Esophagus squamous epithelium (tissue), 5 donors: Measurements from ENCODE around the gene YBX2. TPM values are rescaled to one million over a fixed set of nuclear protein-coding genes. Genes with fewer than 3 reads are reported as not detected.

ENCODE experiments used
- DNase-seq: peaks from one replicate; lab custom pipeline; 2025; lab: John Stamatoyannopoulos, UW
- H3K27ac ChIP-seq, 4 donors: fragments of 200-600 bp; sonication (generic); one replicate each; pipeline ENCODE4 v1.5.1; 2016 to 2019; ENCODE audit warnings: mild to moderate bottlenecking in 1 of 4
- H3K27me3 ChIP-seq, 4 donors: fragments of 200-600 bp; sonication (generic); 1 replicate in 3 of 4; 2 replicates in 1 of 4; pipeline versions ENCODE4 v1.5.1 to v1.6.0; 2017 to 2021; ENCODE audit warnings: antibody characterized with exemption in 1 of 4
- H3K36me3 ChIP-seq, 3 donors: fragments of 200-600 bp; sonication (generic); one replicate each; pipeline ENCODE4 v1.5.1; 2016 to 2019
- H3K4me1 ChIP-seq, 3 donors: fragments of 200-600 bp; sonication (generic); one replicate each; pipeline ENCODE4 v1.5.1; 2017 to 2019
- H3K4me3 ChIP-seq, 4 donors: fragments of 200-600 bp; sonication (generic); 1 replicate in 3 of 4; 2 replicates in 1 of 4; pipeline ENCODE4 v1.5.1; 2016 to 2019; ENCODE audit warnings: mild to moderate bottlenecking in 2 of 4, moderate library complexity in 1 of 4
- H3K9me3 ChIP-seq, 3 donors: fragments of 200-600 bp; sonication (generic); one replicate each; pipeline ENCODE4 v1.5.1; 2016 to 2019
- POLR2A ChIP-seq, 4 donors: fragments of 450-650 bp; IDR thresholded peaks; one replicate each; pipeline ENCODE4 v1.6.1; 2017; ENCODE audit warnings: antibody characterized with exemption in 4 of 4, mild to moderate bottlenecking in 4 of 4, moderate library complexity in 3 of 4
- WGBS, 2 donors: methylation state at CpG; one replicate each; pipeline ENCODE4 v1.1.5; 2018; 5-methylcytosine and 5-hydroxymethylcytosine counted together
- intact Hi-C: fragments of 100-400 bp; cut with DNase I; formaldehyde crosslinking; loops from one replicate; pipeline ENCODE4 v1.15.0; 2022
- total RNA-seq, 4 donors: library from RNA; depleted of rRNA; stranded (reverse); fragments of >200 nt; gene quantifications; one replicate each; pipeline ENCODE4 v1.1.0, GENCODE V29; 2016
- TF ChIP-seq, protein P1 (sequence below), 6 experiments: fragments of 450-650 bp in 4 of 6; fragments of 200-600 bp in 2 of 6; sonication (generic) in 2 of 6; IDR thresholded peaks; one replicate each; pipeline ENCODE4 v1.5.1; 2016 to 2019; ENCODE audit warnings: antibody characterized with exemption in 6 of 6, mild to moderate bottlenecking in 4 of 6, moderate library complexity in 4 of 6
- donor health status: DM: yes; HTN: yes; CAD: no.

YBX2 gene
- total RNA-seq, 4 donors from 2014 or later = 0.44 to 3.8 (median 2.3) TPM

- no peaks in the 10 kb centered on the region for H3K9me3 ChIP-seq
- intact Hi-C loops = no loop called here
- peaks cover 0 to 38% (median 4%) of the 10 kb centered on the region in 4 donors for H3K27me3 ChIP-seq
- 87 to 88% methylated on average over 6 of the region's 6 CpGs for WGBS, 2 donors
- peaks cover 20 to 61% (median 23%) of the 10 kb centered on the region in 3 donors for H3K4me1 ChIP-seq
- H3K4me3 ChIP-seq = peak overlapping the region in 2 of 4 donors; percentile 58 to 74
- TF ChIP-seq, protein P1, sequence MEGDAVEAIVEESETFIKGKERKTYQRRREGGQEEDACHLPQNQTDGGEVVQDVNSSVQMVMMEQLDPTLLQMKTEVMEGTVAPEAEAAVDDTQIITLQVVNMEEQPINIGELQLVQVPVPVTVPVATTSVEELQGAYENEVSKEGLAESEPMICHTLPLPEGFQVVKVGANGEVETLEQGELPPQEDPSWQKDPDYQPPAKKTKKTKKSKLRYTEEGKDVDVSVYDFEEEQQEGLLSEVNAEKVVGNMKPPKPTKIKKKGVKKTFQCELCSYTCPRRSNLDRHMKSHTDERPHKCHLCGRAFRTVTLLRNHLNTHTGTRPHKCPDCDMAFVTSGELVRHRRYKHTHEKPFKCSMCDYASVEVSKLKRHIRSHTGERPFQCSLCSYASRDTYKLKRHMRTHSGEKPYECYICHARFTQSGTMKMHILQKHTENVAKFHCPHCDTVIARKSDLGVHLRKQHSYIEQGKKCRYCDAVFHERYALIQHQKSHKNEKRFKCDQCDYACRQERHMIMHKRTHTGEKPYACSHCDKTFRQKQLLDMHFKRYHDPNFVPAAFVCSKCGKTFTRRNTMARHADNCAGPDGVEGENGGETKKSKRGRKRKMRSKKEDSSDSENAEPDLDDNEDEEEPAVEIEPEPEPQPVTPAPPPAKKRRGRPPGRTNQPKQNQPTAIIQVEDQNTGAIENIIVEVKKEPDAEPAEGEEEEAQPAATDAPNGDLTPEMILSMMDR (IDR thresholded peaks at IDR 0.05) = no peak
- no peak for TF ChIP-seq POLR2A (IDR thresholded peaks at IDR 0.05)
- H3K36me3 ChIP-seq = peaks cover 10 to 62% (median 26%) of the 10 kb centered on the region in 3 donors
- DNase-seq = no peak
- peak overlapping the region; percentile 54 to 99 (median 75) for H3K27ac ChIP-seq
These were observed 34.9 kb downstream of the YBX2 start for GRCh38 chr17:7259555-7259889.

GRCh38 chr17:7258731-7259554 lies 35.5 kb downstream of the YBX2 start:
- H3K27ac ChIP-seq = peak overlapping the region; percentile 54 to 99 (median 75)
- 48 to 75% methylated on average over 2 to 6 of the region's 7 CpGs for WGBS, 2 donors
- no peak for DNase-seq
- intact Hi-C loops = no loop called here
- TF ChIP-seq, protein P1 (IDR thresholded peaks at IDR 0.05) = no peak
- TF ChIP-seq POLR2A (IDR thresholded peaks at IDR 0.05) = no peak
- H3K36me3 ChIP-seq = peaks cover 10 to 68% (median 26%) of the 10 kb centered on the region in 3 donors
- H3K27me3 ChIP-seq = peaks cover 0 to 34% (median 4%) of the 10 kb centered on the region in 4 donors
- no peaks in the 10 kb centered on the region for H3K9me3 ChIP-seq
- H3K4me3 ChIP-seq = peak overlapping the region in 1 of 4 donors; percentile 74
- peaks cover 19 to 57% (median 20%) of the 10 kb centered on the region in 3 donors for H3K4me1 ChIP-seq

DNA sequence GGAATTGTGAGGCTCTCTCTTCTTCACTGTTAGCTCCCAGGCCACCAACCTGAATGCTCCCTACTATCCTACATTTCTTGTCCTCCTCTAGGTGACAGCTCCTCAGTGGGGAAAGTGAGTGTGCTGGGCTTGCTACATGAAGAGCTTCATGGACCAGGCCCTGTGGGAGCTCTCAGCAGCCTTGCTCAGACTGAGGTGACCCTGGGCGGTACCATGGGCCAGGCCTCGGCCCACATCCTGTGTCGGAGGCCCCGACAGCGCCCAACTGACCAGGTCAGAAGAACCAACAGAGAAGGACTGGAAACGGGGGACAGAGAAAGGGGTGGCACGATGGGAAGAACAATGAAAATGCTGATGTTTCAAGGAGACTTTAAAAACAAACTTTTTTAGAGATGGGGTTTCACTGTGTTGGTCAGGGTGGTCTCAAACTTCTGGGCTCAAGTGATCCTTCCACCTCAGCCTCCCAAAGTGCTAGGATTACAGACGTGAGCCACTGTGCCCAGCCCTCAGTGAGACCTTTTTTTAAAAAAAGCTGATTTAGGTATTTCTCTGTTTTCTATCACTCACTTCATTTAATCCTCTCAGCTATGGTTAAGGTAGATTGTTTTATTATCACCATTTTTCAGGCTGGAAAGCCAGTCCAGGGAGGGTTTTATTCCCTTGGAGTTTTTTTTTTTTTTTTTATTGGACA lies 37.5 kb downstream of the YBX2 start:
- TF ChIP-seq POLR2A (IDR thresholded peaks at IDR 0.05) = no peak
- TF ChIP-seq, protein P1 (IDR thresholded peaks at IDR 0.05) = no peak
- Histone ChIP-seq H3K27me3 (peaks cover 0 to 14% (median 0%) of the 10 kb centered on the region in 4 donors), H3K27ac (no peak overlapping the region), H3K4me1 (peaks cover 20 to 52% (median 22%) of the 10 kb centered on the region in 3 donors), H3K4me3 (no peak overlapping the region), H3K9me3 (no peaks in the 10 kb centered on the region), H3K36me3 (peaks cover 10 to 69% (median 26%) of the 10 kb centered on the region in 3 donors)
- 88 to 92% methylated on average over 4 to 7 of the region's 8 CpGs for WGBS, 2 donors
- intact Hi-C loops = no loop called here
- no peak for DNase-seq

GRCh38 chr17:7254511-7254910 lies 39.9 kb downstream of the YBX2 start:
- Histone ChIP-seq H3K4me3 (no peak overlapping the region), H3K9me3 (no peaks in the 10 kb centered on the region), H3K27me3 (no peaks in the 10 kb centered on the region), H3K4me1 (peaks cover 20 to 43% (median 28%) of the 10 kb centered on the region in 3 donors), H3K27ac (no peak overlapping the region), H3K36me3 (peaks cover 6 to 56% (median 26%) of the 10 kb centered on the region in 3 donors)
- no peak for DNase-seq
- TF ChIP-seq, protein P1 (IDR thresholded peaks at IDR 0.05) = no peak
- TF ChIP-seq POLR2A (IDR thresholded peaks at IDR 0.05) = no peak
- 91 to 94% methylated on average over 4 of the region's 4 CpGs for WGBS, 2 donors
- intact Hi-C loops = no loop called here
